Posterior cingulate gyrus (tissue), 11 donors: Measurements from ENCODE around the gene MAB21L3.

Experiments used
- DNase-seq, 10 donors: peaks; one replicate each; pipeline versions ENCODE4 v3.0.0 to v3.0.0-alpha.2; 2020 to 2021; ENCODE audit warnings: mixed read lengths in 3 of 10
- intact Hi-C: fragments of 100-400 bp; cut with DNase I; formaldehyde crosslinking; loops from one replicate; pipeline ENCODE4 v1.15.1; 2023

The MAB21L3 gene

GRCh38 chr1:116107371-116107770, 3.8 kb upstream of the MAB21L3 start:
- intact Hi-C loops: no loop called here
- DNase-seq: no peak

GRCh38 chr1:116111524-116112021, 374 bp downstream of the MAB21L3 start:
- no peak for DNase-seq
- intact Hi-C loops: no loop called here

- no peak for DNase-seq
- intact Hi-C loops: no loop called here
Observed at GRCh38 chr1:116112388-116113140, 1.4 kb downstream of the MAB21L3 start.

GRCh38 chr1:116113615-116114014, 2.4 kb downstream of the MAB21L3 start:
- intact Hi-C loops: no loop called here
- no peak for DNase-seq

GRCh38 chr1:116115476-116116439, 4.6 kb downstream of the MAB21L3 start:
- no peak for DNase-seq
- intact Hi-C loops: no loop called here

GRCh38 chr1:116118471-116118870, 7.3 kb downstream of the MAB21L3 start:
- DNase-seq: no peak
- intact Hi-C loops: no loop called here

- no peak for DNase-seq
- intact Hi-C loops: no loop called here
Observed at GRCh38 chr1:116119876-116120275, 8.7 kb downstream of the MAB21L3 start.

- intact Hi-C loops: no loop called here
- DNase-seq: no peak
Observed at GRCh38 chr1:116122955-116123757, 12.0 kb downstream of the MAB21L3 start.

- intact Hi-C loops: no loop called here
Observed at GRCh38 chr1:116123837-116124533, 12.8 kb downstream of the MAB21L3 start.

GRCh38 chr1:116125758-116126157, 14.6 kb downstream of the MAB21L3 start:
- intact Hi-C loops: no loop called here
- DNase-seq: no peak

More at GRCh38 chr1:116123837-116124533, 12.8 kb downstream of the MAB21L3 start:
- no peak for DNase-seq

GRCh38 chr1:116126281-116126680, 15.1 kb downstream of the MAB21L3 start:
- intact Hi-C loops: no loop called here
- DNase-seq: no peak

GRCh38 chr1:116127123-116127847, 16.1 kb downstream of the MAB21L3 start:
- intact Hi-C loops: no loop called here
- no peak for DNase-seq

GRCh38 chr1:116127848-116128540, 16.8 kb downstream of the MAB21L3 start:
- no peak for DNase-seq
- intact Hi-C loops: no loop called here

- no peak for DNase-seq
- intact Hi-C loops: no loop called here
Observed at GRCh38 chr1:116128664-116129063, 17.5 kb downstream of the MAB21L3 start.

- DNase-seq: no peak
- intact Hi-C loops: no loop called here
Observed at GRCh38 chr1:116129537-116129936, 18.3 kb downstream of the MAB21L3 start.

- intact Hi-C loops: no loop called here
- DNase-seq: no peak
Observed at GRCh38 chr1:116130356-116130755, 19.2 kb downstream of the MAB21L3 start.

- no peak for DNase-seq
- intact Hi-C loops: no loop called here
Observed at GRCh38 chr1:116131170-116131569, 20.0 kb downstream of the MAB21L3 start.

- intact Hi-C loops: no loop called here
- DNase-seq: no peak
Observed at GRCh38 chr1:116131866-116132605, 20.8 kb downstream of the MAB21L3 start.
